Measurements from ENCODE around the gene SHISA9.

GRCh38 chr16:13120091-13120490 is 218.7 kb downstream of the SHISA9 start:
- TF ChIP-seq CTCF (IDR thresholded peaks at IDR 0.05) (no peak), EP300 (IDR thresholded peaks at IDR 0.05) (no peak), POLR2A (IDR thresholded peaks at IDR 0.05) (no peak)
